Heart right ventricle (tissue), 16 donors: ENCODE data around the gene AGPAT2. TPM values are rescaled to one million over a fixed set of nuclear protein-coding genes. Genes with fewer than 3 reads are reported as not detected.
A peak's percentile ranks its signal among the peaks of the same experiment; 100 is the strongest.

Experiments
- ATAC-seq, 8 donors: fragments of 200-7000 bp; cut with Tn5 transposase; one replicate each; pipeline ENCODE4 v1.9.1; 2020; ENCODE audit warnings: mild to moderate bottlenecking in 8 of 8, moderate library complexity in 8 of 8, moderate number of reproducible peaks in 1 of 8
- DNase-seq, 2 donors: peaks; one replicate each; pipeline ENCODE4 v3.0.0-alpha.2; 2020
- H3K27ac ChIP-seq, 10 donors: fragments of 200-600 bp; sonication (generic) in 2 of 10; one replicate each; pipeline versions ENCODE4 v1.5.0 to v1.8.0; 2020 to 2022; ENCODE audit warnings: mild to moderate bottlenecking in 3 of 10
- H3K27me3 ChIP-seq, 7 donors: fragments of 200-600 bp; one replicate each; pipeline ENCODE4 v1.8.0; 2021 to 2022; ENCODE audit warnings: mild to moderate bottlenecking in 2 of 7
- H3K36me3 ChIP-seq, 9 donors: fragments of 200-600 bp; sonication (generic) in 1 of 9; one replicate each; pipeline versions ENCODE4 v1.5.0 to v1.8.0; 2020 to 2022; ENCODE audit warnings: mild to moderate bottlenecking in 2 of 9
- H3K4me1 ChIP-seq, 9 donors: fragments of 200-600 bp; sonication (generic) in 1 of 9; one replicate each; pipeline versions ENCODE4 v1.5.0 to v1.8.0; 2020 to 2022; ENCODE audit warnings: mild to moderate bottlenecking in 4 of 9
- H3K4me3 ChIP-seq, 10 donors: fragments of 200-600 bp; sonication (generic) in 2 of 10; one replicate each; pipeline versions ENCODE4 v1.5.0 to v1.8.0; 2020 to 2022; ENCODE audit warnings: mild to moderate bottlenecking in 7 of 10, moderate library complexity in 2 of 10
- H3K9me3 ChIP-seq, 11 donors: fragments of 200-600 bp in 10 of 11; sonication (generic) in 2 of 11; one replicate each; pipeline versions ENCODE4 v1.5.0 to v1.8.0; 2013 to 2022; ENCODE audit warnings: mild to moderate bottlenecking in 2 of 11, control low read depth in 1 of 11, moderate library complexity in 1 of 11
- WGBS, 2 donors: extraction: QIAGEN DNeasy Blood & Tissue Kit; methylation state at CpG; one replicate each; pipeline ENCODE4 v1.1.7; 2013; ENCODE audit warnings: inconsistent platforms in 1 of 2; 5-methylcytosine and 5-hydroxymethylcytosine counted together
- intact Hi-C, 10 donors: fragments of 100-400 bp; cut with DNase I; formaldehyde crosslinking; loops; one replicate each; pipeline versions ENCODE4 v1.11.1 to v1.14.2; 2022
- long read RNA-seq, 3 donors: library from polyadenylated mRNA; unstranded; transcript quantifications; one replicate each; pipeline ENCODE4 v2.0.0, GENCODE V29; 2020 to 2021
- polyA plus RNA-seq, 2 donors: library from polyadenylated mRNA; stranded (reverse); fragments of 200-250 nt; gene quantifications; one replicate each; pipeline ENCODE4 v1.2.3, GENCODE V29; 2013
- total RNA-seq, 10 donors: library from RNA; stranded (reverse); fragmentation: NEBNext Ultra II Directional in 3 of 10; extraction: Animal tissue kit (Norgen Biotek cat#: 25700) in 3 of 10; gene quantifications; one replicate each; pipeline versions ENCODE4 v1.2.1 to v1.2.4, GENCODE V29; 2021 to 2023
- TF ChIP-seq, protein P1 (sequence below), 9 donors: fragments of 200-600 bp; sonication (generic) in 2 of 9; IDR thresholded peaks; one replicate each; pipeline versions ENCODE4 v1.5.0 to v1.8.0; 2021 to 2022; ENCODE audit warnings: antibody characterized with exemption in 9 of 9, mild to moderate bottlenecking in 5 of 9, moderate library complexity in 1 of 9
- donor health status: Arrhythmogenic right ventricular cardiomyopathy.
- donor health status: ischemic (EF 13 %, LVEDD 7.1; RV severe dilation, severe dysfunction).
- donor health status: healthy with polysubstance abuse.
- donor health status: DM: no; HTN: yes; CAD: no.
- donor health status: DM: no; HTN: no; CAD: no.
- donor health status: ischemic (EF 25% LVEDD 6.9; RV normal size, moderate dysfunction).
- donor health status: ischemic (EF 25% LVEDD 5.7; RV mildly dilated, moderate dysfunction).
- donor health status: healthy.
- donor health status: DM: yes; HTN: yes; CAD: no.
- donor health status: Ischemic cardiomyopathy.
- donor health status: ischemic (EF 35%, LVEDD 5.7; RV mildly dilated, moderate dysfunction).
- donor health status: nonischemic (EF 11% LVEDD 7.7; RV severe dilation, severe dysfunction).
- donor health status: DM: yes; HTN: yes; CAD: no.
- donor health status: PGD.
- donor health status: ischemic (EF 29% LVEDD 5.4; RV normal size, mild dysfunction).
- donor health status: nonischemic (EF 23%, LVEDD 6.1; RV moderate dilation, normal function).

The AGPAT2 gene
- total RNA-seq (10 to 100 TPM; 48.1 to 83.3 (median 58.4) TPM), polyA plus RNA-seq (100 to 1,000 TPM in 1 of 2 donors, 10 to 100 TPM in 1; 97.2 to 195 TPM)
- long read RNA-seq, donor 1, transcript AGPAT2-202 (6 exons, 1,512 nt), result major isoform, 126 of 151 reads
- long read RNA-seq, donor 1, partial matches to known transcripts, result 2 of 151 reads
- long read RNA-seq, donor 1, other reads (novel, unspliced or antisense), result 15 of 151 reads
- long read RNA-seq, donor 2, transcript AGPAT2-202 (6 exons, 1,512 nt), result major isoform, 85 of 120 reads
- long read RNA-seq, donor 2, transcript AGPAT2-201 (5 exons, 1,391 nt), result minor isoform, 6 of 120 reads
- long read RNA-seq, donor 2, partial matches to known transcripts, result 18 of 120 reads
- long read RNA-seq, donor 2, other reads (novel, unspliced or antisense), result 10 of 120 reads
- long read RNA-seq, donor 3, transcript AGPAT2-201 (5 exons, 1,391 nt), result minor isoform, 17 of 360 reads
- long read RNA-seq, donor 3, transcript AGPAT2-202 (6 exons, 1,512 nt), result major isoform, 316 of 360 reads
- long read RNA-seq, donor 3, partial matches to known transcripts, result 3 of 360 reads
- long read RNA-seq, donor 3, other reads (novel, unspliced or antisense), result 22 of 360 reads

DNA sequence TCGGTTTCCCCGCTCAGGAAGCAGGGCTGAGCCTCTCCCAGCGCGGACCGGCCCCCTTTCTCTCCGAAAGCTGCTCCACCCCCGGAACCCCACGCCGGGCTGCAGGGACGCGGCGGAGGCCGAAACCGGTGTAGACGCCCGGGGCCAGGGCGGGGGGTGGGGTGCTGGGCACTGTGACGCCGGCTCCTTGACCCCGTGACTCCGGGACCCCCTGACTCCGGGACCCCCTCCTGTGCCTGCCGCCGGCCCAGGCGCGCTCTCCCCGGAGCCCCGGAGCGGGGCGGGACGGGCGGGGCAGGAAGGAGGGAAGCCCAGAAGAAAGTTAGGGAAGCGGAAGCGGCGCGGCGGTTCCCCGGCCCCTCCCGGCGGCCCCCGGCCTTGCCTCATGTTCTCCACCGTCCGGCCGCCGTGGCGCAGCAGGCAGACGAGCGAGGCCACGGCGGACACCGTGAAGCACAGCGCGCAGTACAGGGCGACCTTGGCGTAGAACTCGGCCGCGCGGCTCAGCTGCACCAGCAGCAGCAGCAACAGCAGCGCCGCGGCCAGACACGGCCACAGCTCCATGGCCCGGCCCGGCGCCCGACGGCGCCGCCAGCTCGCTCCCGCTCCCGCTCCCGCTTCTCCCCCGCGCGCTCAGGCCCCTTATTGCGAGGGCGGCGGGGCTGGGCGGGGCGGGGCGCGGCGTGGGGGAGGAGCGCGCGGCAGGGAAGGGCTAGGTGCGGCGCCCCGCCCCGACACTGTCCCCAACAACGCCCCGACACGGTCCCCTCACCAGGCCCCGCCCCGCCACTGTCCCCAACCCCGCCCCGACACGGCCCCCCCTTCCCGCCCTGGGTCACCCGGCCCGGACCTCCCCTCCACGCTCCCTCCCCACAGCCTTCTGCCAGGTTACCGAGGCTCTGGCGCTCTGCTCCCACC lies at the start of gene AGPAT2:
AGPAT2 (minus strand) TSS at position 664 of the 918 bp plus-strand sequence; CDS start at position 564, 100 bp downstream.
- TF ChIP-seq, protein P1, sequence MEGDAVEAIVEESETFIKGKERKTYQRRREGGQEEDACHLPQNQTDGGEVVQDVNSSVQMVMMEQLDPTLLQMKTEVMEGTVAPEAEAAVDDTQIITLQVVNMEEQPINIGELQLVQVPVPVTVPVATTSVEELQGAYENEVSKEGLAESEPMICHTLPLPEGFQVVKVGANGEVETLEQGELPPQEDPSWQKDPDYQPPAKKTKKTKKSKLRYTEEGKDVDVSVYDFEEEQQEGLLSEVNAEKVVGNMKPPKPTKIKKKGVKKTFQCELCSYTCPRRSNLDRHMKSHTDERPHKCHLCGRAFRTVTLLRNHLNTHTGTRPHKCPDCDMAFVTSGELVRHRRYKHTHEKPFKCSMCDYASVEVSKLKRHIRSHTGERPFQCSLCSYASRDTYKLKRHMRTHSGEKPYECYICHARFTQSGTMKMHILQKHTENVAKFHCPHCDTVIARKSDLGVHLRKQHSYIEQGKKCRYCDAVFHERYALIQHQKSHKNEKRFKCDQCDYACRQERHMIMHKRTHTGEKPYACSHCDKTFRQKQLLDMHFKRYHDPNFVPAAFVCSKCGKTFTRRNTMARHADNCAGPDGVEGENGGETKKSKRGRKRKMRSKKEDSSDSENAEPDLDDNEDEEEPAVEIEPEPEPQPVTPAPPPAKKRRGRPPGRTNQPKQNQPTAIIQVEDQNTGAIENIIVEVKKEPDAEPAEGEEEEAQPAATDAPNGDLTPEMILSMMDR (IDR thresholded peaks at IDR 0.05), result peak in 3 of 9 donors; percentile 6 to 15 (median 15)
- Histone ChIP-seq H3K36me3 (peaks cover 0 to 4% (median 0%) of the 10 kb centered on the region in 9 donors), H3K27ac (peak within 1 kb of the TSS; percentile 74 to 96 (median 93)), H3K4me1 (peaks cover 25 to 96% (median 57%) of the 10 kb centered on the region in 9 donors), H3K4me3 (peak within 1 kb of the TSS; percentile 63 to 94 (median 82)), H3K9me3 (no peaks in the 10 kb centered on the region), H3K27me3 (no peaks in the 10 kb centered on the region)
- intact Hi-C loops, result loop anchor here in 5 of 10 donors (1.0 to 5.0 kb wide), 3 partner anchors 40 to 200 kb away; no protein-coding TSS in a partner anchor
- DNase-seq (peak; percentile 85 to 88), ATAC-seq (peak; percentile 50 to 83 (median 66))
- WGBS, 2 donors, result 0 to 1% methylated on average over 86 to 103 of the region's 106 CpGs

DNA sequence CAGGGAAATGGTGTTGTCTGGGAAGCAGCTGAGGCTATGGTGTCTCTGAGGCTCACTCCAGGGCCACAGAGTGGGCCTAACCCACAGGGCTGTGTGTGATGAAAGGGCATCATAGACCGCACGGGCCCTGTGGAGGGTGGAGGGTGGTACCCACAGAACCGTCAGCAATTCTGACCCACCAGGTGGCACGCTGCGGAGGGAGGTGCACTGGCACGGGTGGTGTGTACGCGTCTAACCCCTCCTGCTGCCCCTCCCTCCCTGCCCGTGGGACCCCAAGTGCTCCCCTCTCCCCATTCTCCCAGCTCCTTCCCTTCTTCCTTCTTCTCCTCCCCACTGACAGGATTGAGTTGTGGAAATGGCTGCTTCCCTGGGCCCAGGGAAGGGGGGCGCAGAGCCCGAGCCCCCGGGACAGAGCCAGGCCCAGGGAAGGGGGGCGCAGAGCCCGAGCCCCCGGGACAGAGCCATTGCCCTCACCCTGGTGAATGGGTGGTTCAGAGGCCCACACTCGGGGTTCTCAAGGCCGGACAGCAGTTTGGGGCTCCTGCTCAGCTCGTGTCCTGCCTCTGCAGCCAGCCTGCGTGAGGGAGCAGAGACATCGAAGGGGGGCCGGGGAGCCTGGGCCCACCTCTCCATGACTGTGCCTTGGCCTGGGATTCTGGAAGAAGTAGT lies 48.7 kb upstream of the AGPAT2 start:
- TF ChIP-seq, protein P1 (IDR thresholded peaks at IDR 0.05), result no peak
- ATAC-seq (no peak), DNase-seq (peak in 1 of 2 donors; percentile 8)
- intact Hi-C loops, result no loop called here
- 89 to 94% methylated on average over 21 of the region's 21 CpGs for WGBS, 2 donors
- H3K27ac ChIP-seq, result no peak overlapping the region
- H3K4me1 ChIP-seq, result peaks cover 0 to 5% (median 3%) of the 10 kb centered on the region in 9 donors
- no peak overlapping the region for H3K4me3 ChIP-seq
- H3K36me3 ChIP-seq, result no peaks in the 10 kb centered on the region
- peaks cover 0 to 2% (median 0%) of the 10 kb centered on the region in 7 donors for H3K27me3 ChIP-seq
- no peaks in the 10 kb centered on the region for H3K9me3 ChIP-seq

DNA sequence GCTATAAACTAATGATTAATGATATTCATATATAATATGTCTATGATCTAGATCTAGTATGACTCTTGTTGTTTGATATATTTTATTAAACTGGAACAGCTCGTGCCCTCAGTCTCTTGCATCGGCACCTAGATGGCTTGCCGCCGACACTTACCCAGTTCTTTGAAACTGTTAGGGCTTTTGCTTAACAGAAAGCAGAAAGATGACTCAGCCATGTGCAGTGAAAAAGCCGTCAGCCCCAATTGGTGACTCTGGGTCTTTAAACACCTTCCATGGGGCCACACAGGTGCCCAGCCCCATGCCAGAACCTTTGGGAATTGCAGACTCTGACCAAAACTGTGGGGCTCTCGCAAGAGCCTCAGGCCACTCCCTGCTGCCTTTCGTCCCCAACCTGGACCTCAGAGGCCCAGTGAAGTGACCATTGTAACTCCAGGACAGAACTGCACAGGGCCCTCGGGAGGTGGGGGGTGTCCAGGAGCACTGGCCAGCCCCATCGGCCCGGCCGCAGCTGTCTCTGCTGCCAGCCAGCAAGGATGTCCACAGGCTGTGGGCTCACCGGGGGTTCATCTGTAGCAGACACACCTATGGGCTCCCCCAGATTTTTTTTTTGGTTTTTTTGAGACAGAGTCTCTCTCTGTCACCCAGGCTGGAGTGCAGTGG lies 47.7 kb upstream of the AGPAT2 start:
- intact Hi-C loops, result no loop called here
- H3K9me3 ChIP-seq, result no peaks in the 10 kb centered on the region
- H3K4me1 ChIP-seq, result no peaks in the 10 kb centered on the region
- ATAC-seq (no peak), DNase-seq (peak in 1 of 2 donors; percentile 3)
- H3K4me3 ChIP-seq, result no peak overlapping the region
- no peaks in the 10 kb centered on the region for H3K36me3 ChIP-seq
- no peaks in the 10 kb centered on the region for H3K27me3 ChIP-seq
- no peak overlapping the region for H3K27ac ChIP-seq
- TF ChIP-seq, protein P1 (IDR thresholded peaks at IDR 0.05), result no peak
- WGBS, 2 donors, result 89 to 94% methylated on average over 12 of the region's 12 CpGs
